HL-60/S4 treated with retinoic acid at 250 ng/mL for 4 days and 3 days (cell line): Measurements from ENCODE around the gene LEAP2.

Experiments used
- in situ Hi-C: fragments of 300-500 bp; cut with MboI; formaldehyde crosslinking; loops from 2 replicates; pipeline ENCODE4 v1.7.0; 2022; ENCODE audit warnings: low sequenced_read_pairs

LEAP2 gene

GRCh38 chr5:132873119-132873929, at the start of gene LEAP2:
LEAP2 (plus strand) TSS chr5:132873668; CDS start chr5:132873695, 27 bp downstream.
- in situ Hi-C loops, result no loop called here

GRCh38 chr5:132824426-132824825, 49.0 kb upstream of the LEAP2 start:
- in situ Hi-C loops, result no loop called here

- in situ Hi-C loops, result loop anchor here (25.0 kb wide), 1 partner anchor 438 kb away; no protein-coding TSS in a partner anchor
These were observed 48.2 kb upstream of the LEAP2 start for GRCh38 chr5:132825033-132825833.

DNA sequence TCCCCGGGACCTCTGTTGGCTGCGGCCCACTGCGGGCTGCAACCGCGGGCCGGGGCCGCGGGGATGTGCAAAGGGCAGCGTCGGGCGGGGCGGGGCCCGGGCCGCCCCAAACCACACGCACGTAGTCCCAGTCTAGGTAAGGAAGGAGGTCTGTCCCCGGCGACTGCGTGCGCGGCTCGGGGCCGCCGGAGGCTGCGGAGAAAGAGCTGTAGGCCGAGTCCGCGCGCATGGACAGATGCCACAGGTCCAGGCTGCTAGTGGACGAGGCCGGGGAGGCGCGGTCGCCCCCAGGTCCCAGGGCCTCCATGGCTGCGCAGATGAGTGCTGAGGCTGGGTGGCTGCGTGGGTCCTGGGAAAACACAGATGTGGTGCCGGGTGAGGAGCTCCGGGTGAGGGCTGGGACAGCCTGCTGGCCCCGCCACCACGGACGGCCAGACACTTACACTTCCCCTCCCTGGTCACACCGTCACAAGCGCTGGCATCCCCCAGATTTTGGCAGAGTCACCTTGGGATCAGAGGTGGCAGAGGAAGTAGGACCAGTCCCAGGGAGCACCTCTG, 47.6 kb upstream of the LEAP2 start:
- in situ Hi-C loops, result loop anchor here (25.0 kb wide), 1 partner anchor 439 kb away; no protein-coding TSS in a partner anchor

- in situ Hi-C loops, result loop anchor here (25.0 kb wide), 1 partner anchor 439 kb away; no protein-coding TSS in a partner anchor
These were observed 46.9 kb upstream of the LEAP2 start for GRCh38 chr5:132826424-132827082.

DNA sequence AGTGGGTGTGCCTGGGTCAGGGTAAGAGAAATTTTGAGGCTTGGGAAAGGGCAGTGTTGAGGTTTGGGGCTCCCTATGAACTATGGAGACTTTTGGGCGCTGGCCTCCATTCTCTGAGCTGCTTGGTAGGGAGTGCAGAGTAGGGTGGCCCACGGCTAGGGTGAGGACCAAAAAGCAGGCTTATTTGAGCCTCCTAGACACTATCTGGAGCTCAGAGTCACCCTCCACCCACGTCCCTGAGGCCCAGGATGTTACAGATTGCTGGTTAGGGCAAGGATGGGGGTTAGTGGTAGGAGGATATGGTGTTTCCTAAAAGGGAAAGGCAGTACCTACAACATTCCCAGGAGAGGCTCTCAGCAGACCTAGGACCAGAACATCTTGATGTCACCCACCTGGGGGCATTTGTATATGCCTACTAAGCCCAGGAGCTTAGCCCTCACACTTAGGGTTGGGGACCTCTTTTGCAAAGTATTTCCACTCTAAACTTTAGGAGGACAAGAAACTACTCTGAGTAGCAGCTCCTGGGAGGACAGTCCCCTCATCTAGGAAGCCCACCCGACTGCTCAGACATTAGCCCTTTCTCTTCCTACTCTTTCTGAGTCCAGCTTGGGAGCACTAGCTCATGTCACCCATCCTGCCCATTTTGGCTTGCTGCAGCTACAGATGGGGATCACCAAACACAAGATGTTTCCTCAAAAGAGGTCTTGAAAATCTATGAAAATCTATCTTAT, 45.4 kb upstream of the LEAP2 start:
- in situ Hi-C loops, result loop anchor here (25.0 kb wide), 1 partner anchor 441 kb away; no protein-coding TSS in a partner anchor

DNA sequence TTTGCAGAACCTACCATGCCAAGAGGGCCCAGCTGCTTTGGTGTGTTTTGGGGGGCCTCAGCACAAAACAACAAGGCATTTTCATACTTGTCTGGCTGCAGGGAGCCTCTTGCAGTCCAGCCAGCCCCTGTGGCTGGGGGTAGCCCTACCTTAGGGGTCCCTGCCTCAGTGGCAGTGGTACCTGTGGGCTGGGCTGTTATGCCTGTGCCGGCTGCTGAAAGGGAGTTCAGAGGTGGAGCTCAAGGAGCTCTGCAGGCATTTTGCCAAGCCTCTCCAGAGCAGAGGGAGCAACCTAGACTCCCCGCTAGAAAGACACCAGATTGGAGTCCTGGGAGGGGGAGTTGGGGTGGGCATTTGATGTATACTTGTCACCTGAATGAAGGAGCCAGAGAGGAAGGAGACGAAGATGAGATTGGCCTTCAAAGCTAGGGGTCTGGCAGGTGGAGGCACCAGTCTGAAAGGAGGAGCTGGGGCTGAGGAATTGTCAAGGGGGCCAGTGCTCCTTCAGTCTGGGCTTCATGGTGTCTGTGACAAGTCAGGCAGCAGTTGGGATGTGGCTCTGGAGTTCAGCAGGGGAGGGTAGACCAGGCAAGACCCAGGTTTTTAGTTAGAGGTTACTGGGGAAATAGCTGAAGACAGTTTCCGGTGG, 44.5 kb upstream of the LEAP2 start:
- in situ Hi-C loops, result loop anchor here (25.0 kb wide), 1 partner anchor 442 kb away; no protein-coding TSS in a partner anchor

- in situ Hi-C loops, result loop anchor here (25.0 kb wide), 1 partner anchor 443 kb away; no protein-coding TSS in a partner anchor
These were observed 43.6 kb upstream of the LEAP2 start for GRCh38 chr5:132829742-132830435.

DNA sequence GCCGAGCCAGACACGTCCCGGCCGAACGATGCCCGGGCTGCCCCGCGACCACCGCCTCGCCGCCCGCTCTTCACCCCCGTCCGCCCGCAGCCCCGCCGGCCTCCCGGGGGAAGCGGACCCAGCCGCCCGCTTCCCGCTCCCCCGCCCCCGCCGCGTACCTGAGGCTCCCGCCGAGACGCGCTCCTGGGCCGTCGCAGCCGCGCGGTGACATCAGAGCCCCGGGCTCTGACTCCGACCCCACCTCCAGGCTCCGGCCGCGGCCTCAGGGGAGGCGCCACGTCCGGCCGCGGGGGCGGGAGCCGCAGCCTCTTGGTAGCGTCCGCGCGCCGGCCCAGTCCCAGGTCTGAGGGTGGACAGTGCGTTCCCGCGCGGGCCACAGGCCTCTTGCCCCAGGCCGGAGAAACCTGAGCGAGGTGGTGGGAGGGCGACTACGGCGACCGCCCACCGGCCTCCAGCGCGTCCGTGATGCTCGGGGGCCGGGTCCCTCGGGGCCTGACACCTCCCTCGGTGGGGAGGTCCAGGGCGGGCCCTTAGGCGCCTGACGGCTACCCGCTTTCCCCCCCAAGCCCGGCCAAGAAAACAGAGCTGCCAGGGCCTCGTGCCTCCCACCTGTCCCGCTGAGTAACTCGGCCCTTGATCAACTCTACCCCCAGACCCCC, 42.9 kb upstream of the LEAP2 start, which contains the start of gene SHROOM1:
SHROOM1 (minus strand) TSS at position 212 of the 659 bp plus-strand sequence. CDS start 4,507 bp downstream, outside the sequence.
- in situ Hi-C loops, result loop anchor here (25.0 kb wide), 1 partner anchor 443 kb away; no protein-coding TSS in a partner anchor

GRCh38 chr5:132831095-132831860, 42.2 kb upstream of the LEAP2 start:
- in situ Hi-C loops, result loop anchor here (25.0 kb wide), 1 partner anchor 444 kb away; no protein-coding TSS in a partner anchor

GRCh38 chr5:132832612-132833011, 40.9 kb upstream of the LEAP2 start:
- in situ Hi-C loops, result loop anchor here (25.0 kb wide), 1 partner anchor 445 kb away; no protein-coding TSS in a partner anchor

- in situ Hi-C loops, result loop anchor here (25.0 kb wide), 1 partner anchor 447 kb away; no protein-coding TSS in a partner anchor
These were observed 39.4 kb upstream of the LEAP2 start for GRCh38 chr5:132834057-132834456.

- in situ Hi-C loops, result loop anchor here (25.0 kb wide), 1 partner anchor 450 kb away; no protein-coding TSS in a partner anchor
These were observed 36.6 kb upstream of the LEAP2 start for GRCh38 chr5:132836852-132837251.

DNA sequence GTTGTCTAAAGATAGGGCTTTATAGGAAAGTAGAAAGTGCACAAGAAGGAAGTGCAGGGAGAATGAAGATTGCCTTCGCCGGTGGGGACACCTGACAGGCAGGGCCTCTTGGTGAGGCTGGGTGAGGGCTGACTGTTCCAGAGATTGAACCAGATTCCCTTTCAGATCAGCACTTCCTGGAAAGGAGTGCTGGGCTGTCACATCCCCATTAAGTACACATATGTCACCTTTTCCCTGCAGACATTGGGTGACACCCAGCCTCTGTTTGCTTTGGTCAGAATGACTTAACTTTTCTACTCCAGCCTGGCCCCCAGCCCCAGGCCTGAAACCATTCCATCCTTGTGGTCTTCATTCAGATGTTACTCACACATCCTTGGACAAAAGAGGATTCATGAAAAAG, 35.6 kb upstream of the LEAP2 start:
- in situ Hi-C loops, result loop anchor here (25.0 kb wide), 1 partner anchor 451 kb away; no protein-coding TSS in a partner anchor

- in situ Hi-C loops, result loop anchor here (25.0 kb wide), 1 partner anchor 451 kb away; no protein-coding TSS in a partner anchor
These were observed 34.8 kb upstream of the LEAP2 start for GRCh38 chr5:132838516-132839282.
